ENCODE measurements around the gene RSPO3.

Gene RSPO3, protein sequence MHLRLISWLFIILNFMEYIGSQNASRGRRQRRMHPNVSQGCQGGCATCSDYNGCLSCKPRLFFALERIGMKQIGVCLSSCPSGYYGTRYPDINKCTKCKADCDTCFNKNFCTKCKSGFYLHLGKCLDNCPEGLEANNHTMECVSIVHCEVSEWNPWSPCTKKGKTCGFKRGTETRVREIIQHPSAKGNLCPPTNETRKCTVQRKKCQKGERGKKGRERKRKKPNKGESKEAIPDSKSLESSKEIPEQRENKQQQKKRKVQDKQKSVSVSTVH

DNA sequence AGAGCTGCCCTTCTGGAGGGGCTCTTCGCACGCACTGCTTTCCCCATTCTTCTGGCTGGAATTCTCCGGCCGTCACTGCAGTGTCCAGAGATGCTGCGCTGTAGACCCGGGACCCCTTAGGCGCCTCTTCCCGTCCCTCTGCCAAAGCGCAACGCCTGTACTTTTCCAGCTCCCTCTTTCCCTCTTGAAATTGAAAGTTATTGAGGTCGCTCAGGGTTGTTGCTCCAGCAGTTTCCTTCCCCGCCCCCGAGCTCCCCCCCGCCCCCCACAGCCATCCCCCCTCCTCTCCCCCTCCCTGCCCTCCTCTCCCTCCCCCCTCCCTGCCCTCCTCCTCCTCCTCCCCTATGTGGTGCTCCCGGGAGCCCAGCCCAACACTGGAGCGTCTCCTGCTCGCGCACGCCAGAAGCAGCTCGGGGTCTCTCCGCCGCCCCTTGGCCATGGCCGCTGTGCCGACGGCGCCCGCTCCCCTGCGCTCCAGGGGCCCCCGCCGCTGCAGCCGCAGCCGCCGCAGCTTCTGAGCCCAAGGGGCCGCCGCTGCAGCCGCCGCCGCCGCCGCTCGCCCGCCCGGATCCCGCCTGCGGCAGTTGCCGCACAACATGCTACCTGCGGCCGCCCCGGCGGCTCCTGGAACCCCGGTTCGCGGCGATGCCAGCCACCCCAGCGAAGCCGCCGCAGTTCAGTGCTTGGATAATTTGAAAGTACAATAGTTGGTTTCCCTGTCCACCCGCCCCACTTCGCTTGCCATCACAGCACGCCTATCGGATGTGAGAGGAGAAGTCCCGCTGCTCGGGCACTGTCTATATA lies at the start of gene RSPO3:
Gene RSPO3, plus strand, starts transcription at position 374 of the 804 bp plus-strand sequence. CDS start 522 bp downstream, outside the sequence.
- peak; percentile 60 for DNase-seq (ENCODE audit: low read depth)
- peaks cover 9% of the 10 kb centered on the region for H3K27me3 ChIP-seq (replicated peaks; ENCODE audit: control insufficient read depth, insufficient read depth, low read length)
- no peaks in the 10 kb centered on the region for H3K9me3 ChIP-seq (ENCODE audit: control insufficient read depth, low read length)
- H3K4me1 ChIP-seq (ENCODE audit: control insufficient read depth, insufficient read depth, low read length) = no peaks in the 10 kb centered on the region
- no peaks in the 10 kb centered on the region for H3K36me3 ChIP-seq (ENCODE audit: control insufficient read depth, insufficient read depth, low read length, severe bottlenecking)
- H3K9ac ChIP-seq (ENCODE audit: low read length) = peak within 1 kb of the TSS; percentile 77
- peak within 1 kb of the TSS; percentile 89 for H3K4me3 ChIP-seq (ENCODE audit: low read length)

DNA sequence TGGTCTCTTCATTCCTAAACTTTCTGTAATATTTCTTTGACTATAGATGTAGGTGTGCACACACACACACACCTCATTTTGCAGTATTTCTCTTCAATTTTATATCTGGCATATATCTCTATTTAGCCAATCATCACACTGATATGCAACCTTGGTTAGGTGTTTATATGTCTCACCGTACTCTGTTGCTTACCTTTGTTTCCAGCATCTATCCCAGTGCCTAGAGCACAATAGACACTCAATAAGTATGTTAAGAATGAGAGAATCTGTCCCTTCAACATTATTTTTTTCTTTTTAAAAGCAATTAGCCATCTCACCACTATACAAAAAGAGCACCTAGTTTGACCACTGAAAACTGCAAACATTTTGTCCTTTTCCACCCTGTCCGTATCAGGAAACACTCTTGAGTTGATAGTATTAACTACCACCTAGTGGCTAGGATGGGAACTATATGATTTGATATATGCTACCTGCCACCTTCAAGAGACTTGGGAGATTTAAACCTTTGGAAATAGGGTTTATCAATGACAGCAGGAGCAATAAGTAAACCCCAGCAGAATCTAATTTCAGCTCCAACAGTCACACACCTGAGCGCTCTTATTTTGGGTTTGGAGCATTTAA lies 48.7 kb upstream of the RSPO3 start:
- Histone ChIP-seq H3K36me3 (ENCODE audit: control insufficient read depth, insufficient read depth, low read length, severe bottlenecking) (no peaks in the 10 kb centered on the region), H3K9me3 (ENCODE audit: control insufficient read depth, low read length) (no peaks in the 10 kb centered on the region), H3K4me1 (ENCODE audit: control insufficient read depth, insufficient read depth, low read length) (peaks cover 4% of the 10 kb centered on the region), H3K4me3 (ENCODE audit: low read length) (no peak overlapping the region), H3K27me3 (replicated peaks; ENCODE audit: control insufficient read depth, insufficient read depth, low read length) (no peaks in the 10 kb centered on the region), H3K9ac (ENCODE audit: low read length) (no peak overlapping the region)
- peak; percentile 51 for DNase-seq (ENCODE audit: low read depth)

DNA sequence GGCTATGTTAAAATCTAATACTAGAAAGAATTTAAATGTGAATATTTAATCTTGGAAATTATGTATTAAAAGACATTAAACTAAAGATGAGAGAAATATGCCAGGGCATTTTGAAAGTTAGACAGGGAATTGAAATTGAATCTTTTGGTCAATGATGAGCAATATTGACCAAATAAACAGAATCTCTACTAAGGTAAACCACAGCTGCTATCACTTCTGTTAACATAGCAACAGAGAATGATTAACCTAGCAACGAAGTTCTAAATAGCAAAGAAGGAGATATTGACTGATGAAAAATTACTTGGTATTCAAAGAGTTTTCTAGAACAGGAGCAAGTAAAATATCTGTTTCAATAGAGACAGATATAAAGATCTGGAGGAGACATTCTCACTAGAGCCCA lies 45.2 kb upstream of the RSPO3 start:
- no peak overlapping the region for H3K9ac ChIP-seq (ENCODE audit: low read length)
- no peaks in the 10 kb centered on the region for H3K9me3 ChIP-seq (ENCODE audit: control insufficient read depth, low read length)
- H3K36me3 ChIP-seq (ENCODE audit: control insufficient read depth, insufficient read depth, low read length, severe bottlenecking) = no peaks in the 10 kb centered on the region
- no peak overlapping the region for H3K4me3 ChIP-seq (ENCODE audit: low read length)
- H3K27me3 ChIP-seq (replicated peaks; ENCODE audit: control insufficient read depth, insufficient read depth, low read length) = no peaks in the 10 kb centered on the region
- H3K4me1 ChIP-seq (ENCODE audit: control insufficient read depth, insufficient read depth, low read length) = peaks cover 4% of the 10 kb centered on the region
- no peak for DNase-seq (ENCODE audit: low read depth)

DNA sequence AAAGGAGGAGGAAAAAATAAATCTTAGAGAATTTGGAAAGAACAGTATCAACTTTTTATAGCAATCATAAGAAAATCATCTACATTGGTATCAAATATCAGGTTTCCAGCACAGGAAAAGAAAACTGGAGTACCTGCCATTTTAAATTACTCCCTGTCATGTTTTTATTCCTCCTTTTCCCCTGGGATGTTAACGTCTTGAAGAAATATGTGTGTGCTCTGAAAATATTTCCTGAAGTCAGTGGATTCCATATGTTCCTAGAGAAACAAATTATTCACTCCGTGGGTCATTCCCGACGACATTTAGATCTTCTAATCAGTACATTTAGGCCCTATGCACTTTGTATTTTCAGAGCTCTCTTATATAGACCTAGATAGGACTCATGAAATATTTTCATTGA lies 42.0 kb upstream of the RSPO3 start:
- H3K4me3 ChIP-seq (ENCODE audit: low read length) = no peak overlapping the region
- no peaks in the 10 kb centered on the region for H3K9me3 ChIP-seq (ENCODE audit: control insufficient read depth, low read length)
- H3K9ac ChIP-seq (ENCODE audit: low read length) = no peak overlapping the region
- H3K4me1 ChIP-seq (ENCODE audit: control insufficient read depth, insufficient read depth, low read length) = no peaks in the 10 kb centered on the region
- H3K36me3 ChIP-seq (ENCODE audit: control insufficient read depth, insufficient read depth, low read length, severe bottlenecking) = no peaks in the 10 kb centered on the region
- peak; percentile 37 for DNase-seq (ENCODE audit: low read depth)
- H3K27me3 ChIP-seq (replicated peaks; ENCODE audit: control insufficient read depth, insufficient read depth, low read length) = no peaks in the 10 kb centered on the region

DNA sequence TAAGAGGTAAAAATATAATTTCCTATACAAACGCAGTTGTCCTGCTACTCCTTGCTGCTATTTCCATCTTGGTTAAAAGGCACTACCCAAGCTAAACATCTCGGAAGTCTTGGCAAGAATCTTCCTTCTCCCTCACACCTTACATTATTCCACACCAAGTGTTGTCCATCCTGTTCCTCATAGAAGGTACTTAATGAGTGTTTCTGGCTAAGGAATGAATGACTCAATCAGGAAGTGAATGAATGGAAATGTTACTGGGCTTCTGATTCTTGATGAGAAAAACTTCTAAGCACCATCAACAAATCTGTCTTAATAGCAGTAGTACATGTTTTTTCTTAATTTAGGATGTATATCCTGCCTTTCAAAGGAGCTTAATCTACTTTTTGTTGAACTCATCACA lies 40.6 kb upstream of the RSPO3 start:
- H3K36me3 ChIP-seq (ENCODE audit: control insufficient read depth, insufficient read depth, low read length, severe bottlenecking) = no peaks in the 10 kb centered on the region
- no peaks in the 10 kb centered on the region for H3K27me3 ChIP-seq (replicated peaks; ENCODE audit: control insufficient read depth, insufficient read depth, low read length)
- DNase-seq (ENCODE audit: low read depth) = no peak
- H3K4me1 ChIP-seq (ENCODE audit: control insufficient read depth, insufficient read depth, low read length) = peaks cover 3% of the 10 kb centered on the region
- no peak overlapping the region for H3K4me3 ChIP-seq (ENCODE audit: low read length)
- H3K9me3 ChIP-seq (ENCODE audit: control insufficient read depth, low read length) = no peaks in the 10 kb centered on the region
- no peak overlapping the region for H3K9ac ChIP-seq (ENCODE audit: low read length)

DNA sequence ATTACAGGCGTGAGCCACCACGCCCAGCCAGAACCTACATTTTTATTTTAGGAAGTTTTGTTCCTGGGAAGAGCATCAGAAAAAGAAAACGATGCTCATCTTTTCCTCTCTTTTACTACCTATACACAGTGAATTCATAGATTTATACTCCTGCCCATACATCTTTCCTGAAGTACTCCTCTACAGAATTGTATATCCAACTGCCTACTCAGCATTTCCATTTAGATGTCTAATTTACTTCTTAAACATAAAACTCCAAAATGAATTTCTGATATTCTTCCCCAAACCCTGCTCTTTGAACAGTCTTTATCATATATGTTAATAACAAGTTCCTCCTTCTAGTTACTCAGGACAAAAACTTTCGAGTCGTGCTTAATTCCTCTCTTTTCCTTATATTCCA lies 39.8 kb upstream of the RSPO3 start:
- H3K9ac ChIP-seq (ENCODE audit: low read length) = no peak overlapping the region
- no peak overlapping the region for H3K4me3 ChIP-seq (ENCODE audit: low read length)
- peaks cover 6% of the 10 kb centered on the region for H3K4me1 ChIP-seq (ENCODE audit: control insufficient read depth, insufficient read depth, low read length)
- H3K9me3 ChIP-seq (ENCODE audit: control insufficient read depth, low read length) = no peaks in the 10 kb centered on the region
- no peaks in the 10 kb centered on the region for H3K27me3 ChIP-seq (replicated peaks; ENCODE audit: control insufficient read depth, insufficient read depth, low read length)
- no peaks in the 10 kb centered on the region for H3K36me3 ChIP-seq (ENCODE audit: control insufficient read depth, insufficient read depth, low read length, severe bottlenecking)
- DNase-seq (ENCODE audit: low read depth) = no peak

DNA sequence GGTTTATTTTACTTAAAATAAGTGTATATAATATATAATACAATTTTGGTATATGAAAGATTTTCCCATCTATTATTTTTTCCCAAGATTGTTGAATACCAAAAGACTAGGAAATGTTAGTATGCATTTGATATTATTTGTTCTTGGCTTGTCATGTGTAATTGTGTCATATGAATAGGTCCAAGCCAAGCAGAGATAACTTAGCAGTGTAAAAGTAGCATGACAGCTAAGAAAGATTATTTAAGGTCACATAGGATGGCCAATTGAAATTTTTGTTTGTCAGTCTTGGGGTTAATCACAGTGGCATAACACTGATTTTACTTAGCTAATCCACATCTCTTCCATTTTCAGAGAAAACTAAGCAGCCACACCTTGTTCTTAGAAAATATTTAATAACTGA lies 38.8 kb upstream of the RSPO3 start:
- no peaks in the 10 kb centered on the region for H3K9me3 ChIP-seq (ENCODE audit: control insufficient read depth, low read length)
- DNase-seq (ENCODE audit: low read depth) = no peak
- H3K4me3 ChIP-seq (ENCODE audit: low read length) = no peak overlapping the region
- no peaks in the 10 kb centered on the region for H3K36me3 ChIP-seq (ENCODE audit: control insufficient read depth, insufficient read depth, low read length, severe bottlenecking)
- no peak overlapping the region for H3K9ac ChIP-seq (ENCODE audit: low read length)
- peaks cover 8% of the 10 kb centered on the region for H3K4me1 ChIP-seq (ENCODE audit: control insufficient read depth, insufficient read depth, low read length)
- H3K27me3 ChIP-seq (replicated peaks; ENCODE audit: control insufficient read depth, insufficient read depth, low read length) = no peaks in the 10 kb centered on the region

DNA sequence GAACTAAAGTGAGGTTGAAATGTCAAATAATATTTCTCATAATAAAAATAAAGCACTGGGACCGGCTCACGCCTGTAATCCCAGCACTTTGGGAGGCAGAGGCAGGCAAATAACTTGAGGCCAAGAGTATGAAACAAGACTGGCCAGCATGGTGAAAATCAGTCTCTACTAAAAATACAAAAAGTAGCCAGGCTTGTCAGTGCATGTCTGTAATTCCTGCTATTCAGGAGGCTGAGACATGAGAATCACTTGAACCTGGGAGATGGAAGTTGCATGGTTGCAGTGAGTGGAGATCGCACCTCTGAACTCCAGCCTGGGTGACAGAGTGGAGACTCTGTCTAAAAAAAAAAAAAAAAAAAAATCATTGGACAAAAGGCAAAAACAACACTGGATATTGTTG lies 38.4 kb upstream of the RSPO3 start:
- DNase-seq (ENCODE audit: low read depth) = no peak
- H3K4me1 ChIP-seq (ENCODE audit: control insufficient read depth, insufficient read depth, low read length) = peaks cover 10% of the 10 kb centered on the region

DNA sequence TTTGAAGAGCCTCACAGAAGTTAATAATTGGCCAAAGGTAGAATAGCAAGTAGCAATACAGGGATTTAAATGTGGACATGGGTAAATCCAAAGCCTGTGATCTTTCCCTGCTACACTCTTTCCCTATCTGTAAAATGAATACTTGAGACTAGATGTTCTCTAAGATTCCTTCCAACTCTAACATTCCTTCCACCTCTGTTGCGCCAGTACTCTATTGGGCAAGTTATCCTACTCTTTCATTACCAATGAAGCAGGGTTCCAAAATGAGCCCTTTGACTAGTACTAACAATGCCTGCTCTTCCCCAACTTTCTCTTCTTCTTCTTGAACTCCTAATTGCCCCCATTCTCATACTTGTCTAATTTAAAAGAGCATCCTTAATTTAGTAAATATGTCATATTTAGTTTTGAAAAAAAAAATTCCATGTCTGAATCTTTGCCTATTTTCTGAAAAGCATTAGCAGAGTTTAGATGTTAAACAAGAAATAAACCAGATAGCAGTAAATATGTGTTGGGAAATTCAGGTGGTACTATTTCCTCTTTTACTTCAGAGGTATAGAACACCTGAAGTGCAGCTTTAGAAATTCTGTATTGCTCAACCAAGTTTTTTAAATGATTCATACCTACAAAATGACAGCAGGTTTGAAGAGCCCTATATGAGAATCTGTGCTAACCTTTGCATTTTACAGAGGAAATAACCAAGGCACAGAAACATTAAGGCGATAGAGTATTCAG lies 35.1 kb upstream of the RSPO3 start:
- peaks cover 25% of the 10 kb centered on the region for H3K4me1 ChIP-seq (ENCODE audit: control insufficient read depth, insufficient read depth, low read length)
- no peak overlapping the region for H3K9ac ChIP-seq (ENCODE audit: low read length)
- no peaks in the 10 kb centered on the region for H3K36me3 ChIP-seq (ENCODE audit: control insufficient read depth, insufficient read depth, low read length, severe bottlenecking)
- H3K27me3 ChIP-seq (replicated peaks; ENCODE audit: control insufficient read depth, insufficient read depth, low read length) = no peaks in the 10 kb centered on the region
- no peak for DNase-seq (ENCODE audit: low read depth)
- no peaks in the 10 kb centered on the region for H3K9me3 ChIP-seq (ENCODE audit: control insufficient read depth, low read length)
- no peak overlapping the region for H3K4me3 ChIP-seq (ENCODE audit: low read length)

More for the DNA sequence above, 38.4 kb upstream of the RSPO3 start:
- Histone ChIP-seq H3K36me3 (ENCODE audit: control insufficient read depth, insufficient read depth, low read length, severe bottlenecking) (no peaks in the 10 kb centered on the region), H3K9me3 (ENCODE audit: control insufficient read depth, low read length) (no peaks in the 10 kb centered on the region), H3K9ac (ENCODE audit: low read length) (no peak overlapping the region), H3K27me3 (replicated peaks; ENCODE audit: control insufficient read depth, insufficient read depth, low read length) (no peaks in the 10 kb centered on the region), H3K4me3 (ENCODE audit: low read length) (no peak overlapping the region)

DNA sequence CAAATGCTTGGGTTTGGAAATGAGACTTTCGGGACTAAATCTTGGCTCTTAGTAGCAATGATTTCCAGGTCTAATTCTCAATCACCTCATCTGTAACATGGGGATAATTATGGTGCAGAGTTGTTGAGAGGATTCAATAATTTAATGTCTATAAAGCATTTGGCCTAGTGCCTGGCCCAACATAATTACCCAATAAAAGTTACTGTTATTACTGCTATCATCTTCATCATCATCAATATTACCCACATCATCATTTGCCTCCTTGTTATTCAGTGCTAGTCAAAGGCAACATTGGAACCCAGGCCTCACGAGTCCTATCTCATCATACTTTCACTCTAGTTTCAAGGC lies 34.5 kb upstream of the RSPO3 start:
- no peak for DNase-seq (ENCODE audit: low read depth)
- Histone ChIP-seq H3K36me3 (ENCODE audit: control insufficient read depth, insufficient read depth, low read length, severe bottlenecking) (no peaks in the 10 kb centered on the region), H3K4me1 (ENCODE audit: control insufficient read depth, insufficient read depth, low read length) (peaks cover 25% of the 10 kb centered on the region), H3K9ac (ENCODE audit: low read length) (no peak overlapping the region), H3K9me3 (ENCODE audit: control insufficient read depth, low read length) (no peaks in the 10 kb centered on the region), H3K27me3 (replicated peaks; ENCODE audit: control insufficient read depth, insufficient read depth, low read length) (no peaks in the 10 kb centered on the region), H3K4me3 (ENCODE audit: low read length) (no peak overlapping the region)

DNA sequence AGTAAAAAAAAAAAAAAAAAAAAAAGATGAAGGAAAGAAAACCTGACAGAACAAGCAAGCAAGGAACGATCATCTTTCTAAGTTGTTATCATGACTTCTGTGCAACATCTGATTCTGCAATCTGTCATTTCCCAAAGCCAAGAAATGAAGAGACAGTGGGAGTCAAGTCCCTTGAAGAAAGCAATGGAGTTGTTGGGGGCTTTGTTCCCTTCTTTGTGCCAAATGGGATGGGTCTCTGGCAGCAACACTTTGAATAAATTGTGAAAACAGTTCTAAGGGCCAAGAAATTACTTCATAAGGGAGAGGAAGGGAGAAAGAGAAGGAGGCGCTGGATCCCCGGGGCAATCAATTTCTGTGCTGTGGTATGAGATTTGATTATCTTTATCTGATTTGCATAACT lies 33.3 kb upstream of the RSPO3 start:
- Histone ChIP-seq H3K9ac (ENCODE audit: low read length) (no peak overlapping the region), H3K9me3 (ENCODE audit: control insufficient read depth, low read length) (no peaks in the 10 kb centered on the region), H3K4me1 (ENCODE audit: control insufficient read depth, insufficient read depth, low read length) (peaks cover 25% of the 10 kb centered on the region), H3K27me3 (replicated peaks; ENCODE audit: control insufficient read depth, insufficient read depth, low read length) (no peaks in the 10 kb centered on the region), H3K4me3 (ENCODE audit: low read length) (peak overlapping the region; percentile 31), H3K36me3 (ENCODE audit: control insufficient read depth, insufficient read depth, low read length, severe bottlenecking) (no peaks in the 10 kb centered on the region)
- DNase-seq (ENCODE audit: low read depth) = no peak

All from adipocyte (in vitro differentiated cells).